Body of pancreas (tissue), 4 donors: Measurements from ENCODE around the gene ADGRA3.

ENCODE experiments used
- CTCF ChIP-seq, 7 experiments: fragments of 450-650 bp in 4 of 7; fragments of 200-600 bp in 3 of 7; sonication (generic) in 3 of 7; IDR thresholded peaks; one replicate each; pipeline ENCODE4 v1.5.1; 2016 to 2019; ENCODE audit warnings: antibody characterized with exemption in 7 of 7
- POLR2A ChIP-seq, 3 donors: fragments of 450-650 bp; IDR thresholded peaks; one replicate each; pipeline ENCODE4 v1.6.1; 2016; ENCODE audit warnings: antibody characterized with exemption in 3 of 3, mild to moderate bottlenecking in 2 of 3

- no peak for TF ChIP-seq CTCF (IDR thresholded peaks at IDR 0.05)
- TF ChIP-seq POLR2A (IDR thresholded peaks at IDR 0.05): no peak
These were observed 32.3 kb downstream of the ADGRA3 start for GRCh38 chr4:22483551-22483981.
